ENCODE data around the gene NKX1-2. TPM values are rescaled to one million over a fixed set of nuclear protein-coding genes. Genes with fewer than 3 reads are reported as not detected.

Gene NKX1-2
- total and polyA plus RNA-seq, 2 experiments from 2014 or later, result 9.8 to 39.4 TPM

GRCh38 chr10:124464028-124464965 is 14.5 kb upstream of the NKX1-2 start (continued):
- TF ChIP-seq ZNF462 (CRISPR knock-in tag; IDR thresholded peaks at IDR 0.05) (no peak), ZNF331 (CRISPR knock-in tag; IDR thresholded peaks at IDR 0.05; ENCODE audit: low read depth) (no peak), CREB1 (CRISPR knock-in tag; IDR thresholded peaks at IDR 0.05; ENCODE audit: low read depth) (no peak), NANOG (IDR thresholded peaks at IDR 0.05; ENCODE audit: borderline replicate concordance) (no peak), EZH2phosphoT487 (IDR thresholded peaks at IDR 0.05; ENCODE audit: unreplicated experiment) (no peak), STAT1 (IDR thresholded peaks at IDR 0.05; ENCODE audit: unreplicated experiment) (no peak)

DNA sequence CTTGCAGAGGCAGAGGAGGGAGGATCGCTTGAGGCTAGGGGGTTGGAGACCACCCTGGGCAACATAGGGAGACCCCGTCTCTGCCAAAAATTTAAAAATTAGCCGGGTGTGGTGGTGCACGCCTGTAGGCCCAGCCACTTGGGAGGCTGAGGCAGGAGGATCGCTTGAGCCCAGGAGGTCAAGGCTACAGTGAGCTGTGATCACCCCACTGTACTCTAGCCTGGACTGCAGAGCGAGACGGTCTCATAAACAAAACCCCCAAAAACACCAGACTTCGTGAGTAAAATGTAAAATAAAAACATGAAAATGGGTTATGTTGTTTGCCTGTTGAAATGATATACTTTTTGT is 12.5 kb upstream of the NKX1-2 start:
- peaks cover 15% of the 10 kb centered on the region for H3K36me3 Mint-ChIP-seq (ENCODE audit: low read depth)
- peaks cover 23% of the 10 kb centered on the region for H3K79me2 ChIP-seq (replicated peaks; ENCODE audit: insufficient read depth)
- peaks cover 19% of the 10 kb centered on the region for H3F3A ChIP-seq (replicated peaks; ENCODE audit: low read depth)
- H4K20me1 ChIP-seq (replicated peaks; ENCODE audit: insufficient read depth), result no peaks in the 10 kb centered on the region
- H3K27me3 ChIP-seq (ENCODE audit: insufficient read depth), result no peaks in the 10 kb centered on the region
- no peaks in the 10 kb centered on the region for H3K9me3 Mint-ChIP-seq
- peak overlapping the region; percentile 83 for H3K4me2 ChIP-seq
- H3K36me3 ChIP-seq (ENCODE audit: insufficient read depth), result peaks cover 4% of the 10 kb centered on the region; the same call in 1 of the 2 replicates
- H3K4me1 ChIP-seq (ENCODE audit: insufficient read depth), result peaks cover 57% of the 10 kb centered on the region
- no peak for DNase-seq (ENCODE audit: low spot score)
- peaks cover 17% of the 10 kb centered on the region for H3K27me3 Mint-ChIP-seq (ENCODE audit: insufficient read depth, low read depth, poor library complexity)
- H3K9me2 ChIP-seq (ENCODE audit: insufficient read depth), result no peaks in the 10 kb centered on the region
- H3K27ac Mint-ChIP-seq, result no peak overlapping the region; the same call in 1 of the 2 replicates
- H3K4me1 Mint-ChIP-seq, result peaks cover 50% of the 10 kb centered on the region
- H3K4me3 Mint-ChIP-seq, result peak overlapping the region; percentile 87
- no peak overlapping the region for H3K27ac ChIP-seq (ENCODE audit: low read depth)
- no peak overlapping the region for H2AFZ ChIP-seq
- ATAC-seq, result no peak
- peak overlapping the region; percentile 70 for H3K4me3 ChIP-seq
- TF ChIP-seq ZNF462 (CRISPR knock-in tag; IDR thresholded peaks at IDR 0.05) (no peak), EZH2 (IDR thresholded peaks at IDR 0.05; ENCODE audit: low read depth, unreplicated experiment) (no peak), STAT1 (IDR thresholded peaks at IDR 0.05; ENCODE audit: unreplicated experiment) (no peak), ZNF114 (CRISPR knock-in tag; IDR thresholded peaks at IDR 0.05) (no peak)

All from GM23338 (cell line).